Measurements from ENCODE around the gene E2F3.

The E2F3 gene

GRCh38 chr6:20459682-20460081 lies 58.0 kb downstream of the E2F3 start:
- no peak overlapping the region for H3K4me2 ChIP-seq (ENCODE audit: insufficient read depth, low read length)

DNA sequence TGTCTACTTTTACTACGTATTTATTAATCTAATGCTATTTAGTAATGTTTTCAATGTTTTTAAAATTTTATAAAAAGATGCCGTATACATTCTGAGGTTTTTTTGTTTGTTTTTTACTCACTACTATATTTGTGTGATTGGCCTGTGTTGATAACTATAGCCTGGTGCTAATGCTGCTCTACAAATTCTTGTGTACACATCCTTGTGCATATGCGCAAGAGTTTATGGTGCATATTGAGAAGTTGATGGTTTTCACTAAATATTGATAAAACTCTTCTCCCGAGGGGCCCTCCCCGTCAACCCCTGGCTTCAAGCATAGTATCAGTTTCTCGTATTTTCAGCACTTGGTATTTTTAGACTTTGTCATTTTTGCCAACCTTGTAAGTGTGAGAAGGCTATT lies 59.9 kb downstream of the E2F3 start:
- TF ChIP-seq CTCF (IDR thresholded peaks at IDR 0.05; ENCODE audit: borderline replicate concordance, extremely low read depth, low read length, poor library complexity, severe bottlenecking) (no peak), EZH2 (IDR thresholded peaks at IDR 0.05; ENCODE audit: borderline replicate concordance, low read depth, low read length, severe bottlenecking) (no peak)
- H4K20me1 ChIP-seq (ENCODE audit: insufficient read depth, low read length) = peaks cover 61% of the 10 kb centered on the region
- ATAC-seq (ENCODE audit: insufficient read depth, low read depth) = no peak
- H3K4me1 ChIP-seq (ENCODE audit: insufficient read depth, low read length) = no peaks in the 10 kb centered on the region
- no peak overlapping the region for H3K4me3 ChIP-seq (ENCODE audit: low read depth in 1 of 2, low read length in 2 of 2)
- H3K4me2 ChIP-seq (ENCODE audit: insufficient read depth, low read length) = no peak overlapping the region
- DNase-seq = no peak
- peaks cover 42% of the 10 kb centered on the region for H3K36me3 ChIP-seq (ENCODE audit: insufficient read depth, low read length)
- H3K9me3 ChIP-seq (ENCODE audit: insufficient read depth, low read length, severe bottlenecking) = no peaks in the 10 kb centered on the region
- H2AFZ ChIP-seq (ENCODE audit: low read depth, low read length) = no peak overlapping the region
- H3K79me2 ChIP-seq (ENCODE audit: insufficient read depth, low read length) = peaks cover 97% of the 10 kb centered on the region
- H3K27ac ChIP-seq (ENCODE audit: low read length) = no peak overlapping the region
- no peak overlapping the region for H3K9ac ChIP-seq (ENCODE audit: low read depth, low read length)
- H3K27me3 ChIP-seq (ENCODE audit: insufficient read depth, low read length, poor library complexity) = no peaks in the 10 kb centered on the region

More at GRCh38 chr6:20459682-20460081, 58.0 kb downstream of the E2F3 start:
- H3K27ac ChIP-seq (ENCODE audit: low read length) = no peak overlapping the region
- no peak overlapping the region for H3K4me3 ChIP-seq (ENCODE audit: low read depth in 1 of 2, low read length in 2 of 2)
- no peak overlapping the region for H2AFZ ChIP-seq (ENCODE audit: low read depth, low read length)
- H3K27me3 ChIP-seq (ENCODE audit: insufficient read depth, low read length, poor library complexity) = no peaks in the 10 kb centered on the region
- no peak for ATAC-seq (ENCODE audit: insufficient read depth, low read depth)
- peaks cover 100% of the 10 kb centered on the region for H3K79me2 ChIP-seq (ENCODE audit: insufficient read depth, low read length)
- H3K9ac ChIP-seq (ENCODE audit: low read depth, low read length) = no peak overlapping the region
- peaks cover 66% of the 10 kb centered on the region for H4K20me1 ChIP-seq (ENCODE audit: insufficient read depth, low read length)
- H3K36me3 ChIP-seq (ENCODE audit: insufficient read depth, low read length) = peaks cover 47% of the 10 kb centered on the region
- TF ChIP-seq EZH2 (IDR thresholded peaks at IDR 0.05; ENCODE audit: borderline replicate concordance, low read depth, low read length, severe bottlenecking) = no peak
- no peak for TF ChIP-seq CTCF (IDR thresholded peaks at IDR 0.05; ENCODE audit: borderline replicate concordance, extremely low read depth, low read length, poor library complexity, severe bottlenecking)
- no peak for DNase-seq
- H3K4me1 ChIP-seq (ENCODE audit: insufficient read depth, low read length) = no peaks in the 10 kb centered on the region
- no peaks in the 10 kb centered on the region for H3K9me3 ChIP-seq (ENCODE audit: insufficient read depth, low read length, severe bottlenecking)

DNA sequence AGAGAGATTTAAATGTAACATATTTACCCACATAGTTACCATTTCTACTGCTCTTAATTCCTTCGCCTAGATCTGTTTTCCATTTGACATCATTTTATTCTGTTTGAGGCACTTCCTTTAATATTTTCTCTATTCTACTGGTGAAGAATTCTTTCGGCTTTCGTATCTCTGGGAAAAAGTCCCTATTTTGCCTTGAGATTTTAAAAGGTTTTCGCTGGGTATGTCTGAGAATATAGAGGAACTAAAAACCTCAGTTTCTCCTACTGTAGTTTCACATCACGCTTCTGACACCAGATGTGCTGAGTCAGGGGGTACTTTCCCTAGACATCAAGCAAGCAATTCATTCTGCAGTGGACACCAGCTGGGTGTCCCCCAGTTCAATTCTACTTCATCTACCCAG lies 61.7 kb downstream of the E2F3 start:
- Histone ChIP-seq H2AFZ (ENCODE audit: low read depth, low read length) (no peak overlapping the region), H3K4me1 (ENCODE audit: insufficient read depth, low read length) (no peaks in the 10 kb centered on the region), H3K36me3 (ENCODE audit: insufficient read depth, low read length) (peaks cover 41% of the 10 kb centered on the region), H3K4me3 (ENCODE audit: low read depth in 1 of 2, low read length in 2 of 2) (no peak overlapping the region), H3K27me3 (ENCODE audit: insufficient read depth, low read length, poor library complexity) (no peaks in the 10 kb centered on the region), H3K9me3 (ENCODE audit: insufficient read depth, low read length, severe bottlenecking) (no peaks in the 10 kb centered on the region), H4K20me1 (ENCODE audit: insufficient read depth, low read length) (peaks cover 64% of the 10 kb centered on the region), H3K4me2 (ENCODE audit: insufficient read depth, low read length) (no peak overlapping the region), H3K27ac (ENCODE audit: low read length) (no peak overlapping the region), H3K79me2 (ENCODE audit: insufficient read depth, low read length) (peaks cover 96% of the 10 kb centered on the region), H3K9ac (ENCODE audit: low read depth, low read length) (no peak overlapping the region)
- DNase-seq = no peak
- ATAC-seq (ENCODE audit: insufficient read depth, low read depth) = no peak
- TF ChIP-seq EZH2 (IDR thresholded peaks at IDR 0.05; ENCODE audit: borderline replicate concordance, low read depth, low read length, severe bottlenecking) = no peak
- no peak for TF ChIP-seq CTCF (IDR thresholded peaks at IDR 0.05; ENCODE audit: borderline replicate concordance, extremely low read depth, low read length, poor library complexity, severe bottlenecking)

DNA sequence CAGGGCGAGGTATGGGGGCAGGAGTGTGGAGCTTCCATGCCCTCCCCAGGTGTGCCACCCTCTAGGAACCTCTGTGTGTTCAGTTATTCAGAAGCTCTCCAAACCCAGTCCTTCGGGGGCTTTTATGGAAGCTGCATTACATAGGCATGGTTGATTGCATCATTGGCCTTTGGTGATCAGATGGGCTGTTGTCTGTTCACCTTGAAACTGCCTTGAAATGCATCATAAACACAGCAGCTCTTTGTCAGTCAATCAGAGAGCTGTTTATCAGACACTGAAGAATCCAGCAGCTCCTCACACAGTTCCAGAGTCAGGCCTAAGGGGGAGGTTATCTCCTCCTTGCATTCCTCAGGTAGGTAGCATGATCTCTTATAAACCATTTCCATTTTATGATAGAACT lies 62.4 kb downstream of the E2F3 start:
- no peak for DNase-seq
- Histone ChIP-seq H3K27ac (ENCODE audit: low read length) (no peak overlapping the region), H3K4me3 (ENCODE audit: low read depth in 1 of 2, low read length in 2 of 2) (no peak overlapping the region), H3K9ac (ENCODE audit: low read depth, low read length) (no peak overlapping the region), H4K20me1 (ENCODE audit: insufficient read depth, low read length) (peaks cover 65% of the 10 kb centered on the region), H3K27me3 (ENCODE audit: insufficient read depth, low read length, poor library complexity) (no peaks in the 10 kb centered on the region), H3K4me2 (ENCODE audit: insufficient read depth, low read length) (no peak overlapping the region), H3K36me3 (ENCODE audit: insufficient read depth, low read length) (peaks cover 45% of the 10 kb centered on the region), H3K4me1 (ENCODE audit: insufficient read depth, low read length) (no peaks in the 10 kb centered on the region), H2AFZ (ENCODE audit: low read depth, low read length) (no peak overlapping the region), H3K79me2 (ENCODE audit: insufficient read depth, low read length) (peaks cover 96% of the 10 kb centered on the region), H3K9me3 (ENCODE audit: insufficient read depth, low read length, severe bottlenecking) (no peaks in the 10 kb centered on the region)
- TF ChIP-seq EZH2 (IDR thresholded peaks at IDR 0.05; ENCODE audit: borderline replicate concordance, low read depth, low read length, severe bottlenecking) = no peak
- TF ChIP-seq CTCF (IDR thresholded peaks at IDR 0.05; ENCODE audit: borderline replicate concordance, extremely low read depth, low read length, poor library complexity, severe bottlenecking) = no peak
- no peak for ATAC-seq (ENCODE audit: insufficient read depth, low read depth)

Data from DND-41 (cell line).